Chondrocyte (in vitro differentiated cells): ENCODE data around the gene ATP8B1. TPM values are rescaled to one million over a fixed set of nuclear protein-coding genes. Genes with fewer than 3 reads are reported as not detected.
"Not testable (repeated sequence)": the region's sequence is repeated elsewhere in the genome, so short reads cannot be mapped to it uniquely, and the experiment has no call there.

Experiments used
- DNase-seq: peaks from one replicate; pipeline ENCODE4 v3.0.0; 2021; ENCODE audit warnings: mixed read lengths, low spot score
- H3K27ac Mint-ChIP-seq: one replicate; pipeline ENCODE4 v1.8.0; 2021; ENCODE audit warnings: mild to moderate bottlenecking, moderate library complexity, mixed read lengths; ENCODE audit not compliant: unreplicated experiment
- H3K27me3 Mint-ChIP-seq: 2 replicates; pipeline ENCODE4 v1.8.0; 2021; ENCODE audit warnings: low read depth, mixed read lengths
- H3K36me3 Mint-ChIP-seq: 2 replicates; pipeline ENCODE4 v1.8.0; 2021; ENCODE audit warnings: low read depth, mixed read lengths
- H3K4me1 Mint-ChIP-seq: 2 replicates; pipeline ENCODE4 v1.8.0; 2021; ENCODE audit warnings: low read depth, mild to moderate bottlenecking, mixed read lengths
- H3K4me3 Mint-ChIP-seq: one replicate; pipeline ENCODE4 v1.8.0; 2021; ENCODE audit warnings: mild to moderate bottlenecking, moderate library complexity, mixed read lengths; ENCODE audit not compliant: unreplicated experiment
- H3K9me3 Mint-ChIP-seq: 2 replicates; pipeline ENCODE4 v1.8.0; 2021; ENCODE audit warnings: low read depth, mixed read lengths
- total RNA-seq: library from RNA; stranded (reverse); gene quantifications from 3 replicates; pipeline ENCODE4 v1.2.1, GENCODE V29; 2021
- TF ChIP-seq, protein P1 (sequence below): fragments of 200-600 bp; sonication (generic); IDR thresholded peaks from 2 replicates; pipeline ENCODE4 v1.5.0; 2021; ENCODE audit warnings: antibody characterized with exemption, mild to moderate bottlenecking, moderate library complexity

The ATP8B1 gene
- total RNA-seq, 1 donor from 2014 or later = 35.4 TPM

DNA sequence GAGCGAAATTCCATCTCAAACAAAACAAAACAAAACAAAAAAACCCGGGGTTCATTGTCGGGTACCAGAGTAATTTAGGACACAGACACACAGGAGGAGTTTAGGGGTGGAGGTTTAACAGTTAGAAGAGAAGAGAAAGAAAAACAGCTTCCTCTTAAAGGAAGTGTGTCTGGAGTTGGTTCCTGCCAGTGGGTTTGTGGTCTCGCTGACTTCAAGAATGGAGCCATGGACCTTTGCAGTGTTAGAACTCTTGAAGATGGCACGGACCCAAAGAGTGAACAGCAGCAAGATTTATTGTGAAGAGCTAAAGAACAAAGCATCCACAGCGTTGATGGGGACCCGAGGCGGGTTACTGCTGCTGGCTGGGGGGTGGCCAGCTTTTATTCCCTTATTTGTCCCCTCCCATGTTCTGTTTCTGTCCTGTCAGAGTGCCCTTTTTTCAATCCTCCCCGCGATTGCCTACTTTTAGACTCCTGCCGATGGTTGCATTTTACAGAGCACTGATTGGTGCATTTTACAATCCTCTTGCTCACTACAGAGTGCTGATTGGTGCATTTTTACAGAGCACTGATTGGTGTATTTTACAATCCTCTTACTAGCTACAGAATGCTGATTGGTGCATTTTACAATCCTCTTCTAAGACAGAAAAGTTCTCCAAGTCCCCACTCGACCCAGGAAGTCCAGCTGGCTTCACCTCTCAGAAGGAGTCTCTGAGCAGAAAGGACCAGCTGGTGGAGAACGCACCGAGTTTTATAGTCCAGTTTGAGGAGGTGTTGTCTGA, 28.7 kb upstream of the ATP8B1 start:
- H3K9me3 Mint-ChIP-seq = peaks cover 2% of the 10 kb centered on the region
- TF ChIP-seq, protein P1, sequence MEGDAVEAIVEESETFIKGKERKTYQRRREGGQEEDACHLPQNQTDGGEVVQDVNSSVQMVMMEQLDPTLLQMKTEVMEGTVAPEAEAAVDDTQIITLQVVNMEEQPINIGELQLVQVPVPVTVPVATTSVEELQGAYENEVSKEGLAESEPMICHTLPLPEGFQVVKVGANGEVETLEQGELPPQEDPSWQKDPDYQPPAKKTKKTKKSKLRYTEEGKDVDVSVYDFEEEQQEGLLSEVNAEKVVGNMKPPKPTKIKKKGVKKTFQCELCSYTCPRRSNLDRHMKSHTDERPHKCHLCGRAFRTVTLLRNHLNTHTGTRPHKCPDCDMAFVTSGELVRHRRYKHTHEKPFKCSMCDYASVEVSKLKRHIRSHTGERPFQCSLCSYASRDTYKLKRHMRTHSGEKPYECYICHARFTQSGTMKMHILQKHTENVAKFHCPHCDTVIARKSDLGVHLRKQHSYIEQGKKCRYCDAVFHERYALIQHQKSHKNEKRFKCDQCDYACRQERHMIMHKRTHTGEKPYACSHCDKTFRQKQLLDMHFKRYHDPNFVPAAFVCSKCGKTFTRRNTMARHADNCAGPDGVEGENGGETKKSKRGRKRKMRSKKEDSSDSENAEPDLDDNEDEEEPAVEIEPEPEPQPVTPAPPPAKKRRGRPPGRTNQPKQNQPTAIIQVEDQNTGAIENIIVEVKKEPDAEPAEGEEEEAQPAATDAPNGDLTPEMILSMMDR = no peak
- no peak overlapping the region for H3K4me3 Mint-ChIP-seq
- H3K27me3 Mint-ChIP-seq = no peaks in the 10 kb centered on the region
- peaks cover 15% of the 10 kb centered on the region for H3K4me1 Mint-ChIP-seq
- H3K36me3 Mint-ChIP-seq = no peaks in the 10 kb centered on the region
- no peak overlapping the region for H3K27ac Mint-ChIP-seq
- no peak for DNase-seq

DNA sequence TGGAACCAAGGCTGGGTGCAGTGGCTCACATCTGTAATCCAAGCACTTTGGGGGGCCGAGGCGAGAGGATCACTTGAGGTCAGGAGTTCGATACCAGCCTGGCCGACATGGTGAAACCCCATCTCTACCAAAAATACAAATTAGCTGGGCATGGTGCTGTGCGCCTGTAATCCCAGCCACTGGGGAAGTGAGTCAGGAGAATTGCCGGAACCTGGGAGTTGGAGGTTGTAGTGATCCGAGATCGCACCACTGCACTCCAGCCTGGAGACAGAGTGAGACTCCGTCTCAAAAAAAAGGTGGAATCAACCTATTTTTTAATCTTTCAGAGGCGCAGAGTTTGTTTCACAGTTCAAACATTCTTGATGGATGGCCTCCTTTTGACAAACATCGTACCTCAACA, 24.5 kb upstream of the ATP8B1 start:
- TF ChIP-seq, protein P1 = no peak
- Mint-ChIP-seq H3K4me1 (peaks cover 7% of the 10 kb centered on the region), H3K9me3 (no peaks in the 10 kb centered on the region), H3K36me3 (no peaks in the 10 kb centered on the region), H3K27me3 (no peaks in the 10 kb centered on the region), H3K27ac (no peak overlapping the region), H3K4me3 (no peak overlapping the region)
- DNase-seq = no peak

GRCh38 chr18:57826252-57826651, 23.1 kb upstream of the ATP8B1 start:
- TF ChIP-seq, protein P1 = no peak
- Mint-ChIP-seq H3K4me1 (peaks cover 9% of the 10 kb centered on the region), H3K4me3 (no peak overlapping the region), H3K27ac (no peak overlapping the region), H3K27me3 (no peaks in the 10 kb centered on the region), H3K36me3 (no peaks in the 10 kb centered on the region), H3K9me3 (no peaks in the 10 kb centered on the region)
- DNase-seq = no peak

DNA sequence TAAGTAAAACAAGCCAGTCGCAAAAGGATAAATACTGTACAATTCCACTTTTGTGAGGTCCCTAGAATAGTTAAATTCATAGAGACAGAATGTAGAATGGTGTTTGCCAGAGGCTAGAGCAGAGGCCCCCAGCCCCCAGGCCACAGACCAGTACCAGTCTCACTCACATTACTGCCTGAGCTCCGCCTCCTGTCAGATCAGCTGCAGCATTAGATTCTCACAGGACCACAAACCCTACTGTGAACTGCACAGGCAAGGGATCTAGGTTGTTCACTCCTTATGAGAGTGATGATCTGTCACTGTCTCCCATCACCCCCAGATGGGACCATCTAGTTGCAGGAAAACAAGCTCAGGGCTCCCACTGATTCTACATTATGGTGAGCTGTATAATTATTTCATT, 17.5 kb upstream of the ATP8B1 start:
- H3K9me3 Mint-ChIP-seq, H3K27me3 Mint-ChIP-seq, DNase-seq, H3K4me3 Mint-ChIP-seq, H3K36me3 Mint-ChIP-seq: not testable (repeated sequence)
- Mint-ChIP-seq H3K4me1 (peaks cover 38% of the 10 kb centered on the region), H3K27ac (peak overlapping the region; percentile 95)

DNA sequence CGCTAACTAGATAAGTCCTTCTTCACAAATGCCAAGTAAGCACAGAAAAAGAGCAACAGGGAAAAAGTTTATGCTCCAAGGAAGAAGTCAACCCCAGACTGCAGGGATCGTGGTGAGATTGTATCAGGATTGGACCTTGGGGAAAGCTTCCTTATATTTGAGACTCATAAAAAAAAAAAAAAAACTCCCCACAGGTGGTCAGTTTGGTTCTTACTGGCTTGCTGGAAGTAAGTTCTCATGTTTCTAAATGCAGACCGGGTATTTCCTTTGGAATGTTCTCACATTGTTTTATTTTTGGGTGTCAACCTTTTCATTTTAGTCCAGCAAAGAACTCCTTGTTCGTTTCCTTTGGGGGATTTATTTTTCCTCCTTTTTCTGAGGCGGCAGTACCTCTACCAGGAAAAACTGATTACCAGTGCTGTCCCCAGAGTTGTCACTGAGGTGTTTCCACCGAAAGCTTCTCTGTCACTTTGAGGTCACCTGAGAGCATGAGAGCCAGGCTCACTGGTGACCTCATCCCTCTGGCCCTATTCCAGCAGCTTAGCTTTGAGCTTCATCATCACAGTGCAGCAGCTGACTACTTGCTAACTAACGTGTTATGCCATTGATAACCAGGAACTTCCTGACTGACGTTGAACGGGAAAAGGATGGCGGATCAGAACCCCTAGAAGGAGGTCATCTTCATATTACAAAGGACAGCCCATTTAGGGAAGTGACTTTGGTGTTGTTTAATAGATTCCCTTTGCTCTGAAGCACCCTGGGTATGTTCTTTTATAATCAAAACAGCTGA, 16.8 kb upstream of the ATP8B1 start:
- no peaks in the 10 kb centered on the region for H3K36me3 Mint-ChIP-seq
- no peak for DNase-seq
- TF ChIP-seq, protein P1 = no peak
- peak overlapping the region; percentile 11 for H3K4me3 Mint-ChIP-seq
- H3K27ac Mint-ChIP-seq = peak overlapping the region; percentile 95
- H3K4me1 Mint-ChIP-seq = peaks cover 40% of the 10 kb centered on the region
- H3K9me3 Mint-ChIP-seq = no peaks in the 10 kb centered on the region
- H3K27me3 Mint-ChIP-seq = no peaks in the 10 kb centered on the region
